CD14-positive monocyte (primary cell): ENCODE measurements around the gene RC3H2. TPM values are rescaled to one million over a fixed set of nuclear protein-coding genes. Genes with fewer than 3 reads are reported as not detected.
A peak's percentile ranks its signal among the peaks of the same experiment; 100 is the strongest.
"Not testable (repeated sequence)": the region's sequence is repeated elsewhere in the genome, so short reads cannot be mapped to it uniquely, and the experiment has no call there.

Source experiments
- DNase-seq, 3 donors: peaks; one replicate each; pipeline ENCODE4 v3.0.0-alpha.2; 2011 to 2022
- H2AFZ ChIP-seq: 2 replicates; pipeline ENCODE4 v1.6.0; 2012; ENCODE audit warnings: mild to moderate bottlenecking, low read depth, low read length, inconsistent platforms; ENCODE audit not compliant: insufficient read depth, poor library complexity, severe bottlenecking
- H3K27ac ChIP-seq, 2 donors: 1 replicate in 1 of 2; 2 replicates in 1 of 2; pipeline ENCODE4 v1.5.1; 2012 to 2013; ENCODE audit warnings: low read length in 2 of 2, control low read depth in 1 of 2, inconsistent platforms in 1 of 2, low read depth in 1 of 2, mild to moderate bottlenecking in 1 of 2
- H3K27me3 ChIP-seq, 2 donors: one replicate each; pipeline versions ENCODE4 v1.6.0 to v1.6.1; 2011 to 2013; ENCODE audit warnings: low read length in 2 of 2; ENCODE audit not compliant: control insufficient read depth in 2 of 2, insufficient read depth in 2 of 2
- H3K36me3 ChIP-seq, 2 donors: replicated peaks in 1 of 2; 1 replicate in 1 of 2; 2 replicates in 1 of 2; pipeline versions ENCODE4 v1.5.1 to v1.6.1; 2012 to 2013; ENCODE audit warnings: low read length in 2 of 2, control low read depth in 1 of 2, inconsistent platforms in 1 of 2, mild to moderate bottlenecking in 1 of 2; ENCODE audit not compliant: insufficient read depth in 2 of 2, control insufficient read depth in 1 of 2
- H3K4me1 ChIP-seq, 2 donors: 1 replicate in 1 of 2; 2 replicates in 1 of 2; pipeline versions ENCODE4 v1.5.1 to v1.6.1; 2012 to 2013; ENCODE audit warnings: low read length in 2 of 2, control low read depth in 1 of 2, inconsistent platforms in 1 of 2, mild to moderate bottlenecking in 1 of 2, moderate library complexity in 1 of 2; ENCODE audit not compliant: insufficient read depth in 2 of 2, control insufficient read depth in 1 of 2
- H3K4me2 ChIP-seq: replicated peaks from 2 replicates; pipeline ENCODE3; 2012; ENCODE audit warnings: low read length, moderate library complexity, mild to moderate bottlenecking; ENCODE audit not compliant: poor library complexity, severe bottlenecking; ENCODE audit errors: extremely low read depth
- H3K4me3 ChIP-seq, 3 experiments: fragments of 200-600 bp in 1 of 3; sonication (generic) in 1 of 3; replicated peaks in 1 of 3; 1 replicate in 2 of 3; 2 replicates in 1 of 3; pipeline ENCODE4 v1.5.1; 2011 to 2013; ENCODE audit warnings: low read length in 3 of 3, mild to moderate bottlenecking in 3 of 3, control low read depth in 2 of 3, low read depth in 2 of 3, inconsistent platforms in 1 of 3, moderate library complexity in 1 of 3
- H3K79me2 ChIP-seq: 2 replicates; pipeline ENCODE4 v1.6.0; 2012; ENCODE audit warnings: mild to moderate bottlenecking, control low read depth, inconsistent platforms, low read length, moderate library complexity; ENCODE audit not compliant: insufficient read depth
- H3K9ac ChIP-seq: 2 replicates; pipeline ENCODE4 v1.6.0; 2017; ENCODE audit warnings: low read length, mild to moderate bottlenecking; ENCODE audit not compliant: insufficient read depth, poor library complexity, severe bottlenecking
- H3K9me3 ChIP-seq, 2 donors: replicated peaks in 1 of 2; 1 replicate in 1 of 2; 2 replicates in 1 of 2; pipeline versions ENCODE4 v1.5.1 to v1.6.1; 2012 to 2013; ENCODE audit warnings: low read length in 2 of 2, control low read depth in 1 of 2; ENCODE audit not compliant: control insufficient read depth in 1 of 2, insufficient read depth in 1 of 2
- H4K20me1 ChIP-seq: 2 replicates; pipeline ENCODE4 v1.6.0; 2012; ENCODE audit warnings: mild to moderate bottlenecking, low read length, control low read depth, moderate library complexity; ENCODE audit not compliant: insufficient read depth
- H3K27ac Mint-ChIP-seq, 7 donors: one replicate each; pipeline ENCODE4 v1.8.0; 2020; ENCODE audit warnings: mild to moderate bottlenecking in 7 of 7, mixed read lengths in 7 of 7, moderate library complexity in 6 of 7, inconsistent platforms in 2 of 7
- H3K27me3 Mint-ChIP-seq, 3 donors: one replicate each; pipeline ENCODE4 v1.8.0; 2021 to 2022; ENCODE audit warnings: low read depth in 3 of 3, mild to moderate bottlenecking in 3 of 3, mixed read lengths in 3 of 3, moderate library complexity in 3 of 3, inconsistent platforms in 1 of 3
- H3K36me3 Mint-ChIP-seq, 2 donors: one replicate each; pipeline ENCODE4 v1.8.0; 2020; ENCODE audit warnings: mixed read lengths in 2 of 2, inconsistent platforms in 1 of 2, mild to moderate bottlenecking in 1 of 2
- H3K4me1 Mint-ChIP-seq: one replicate; pipeline ENCODE4 v1.8.0; 2020; ENCODE audit warnings: mild to moderate bottlenecking, mixed read lengths
- H3K4me3 Mint-ChIP-seq, 2 donors: one replicate each; pipeline ENCODE4 v1.8.0; 2020; ENCODE audit warnings: mild to moderate bottlenecking in 2 of 2, mixed read lengths in 2 of 2, moderate library complexity in 1 of 2
- H3K9me3 Mint-ChIP-seq, 7 donors: one replicate each; pipeline ENCODE4 v1.8.0; 2020 to 2022; ENCODE audit warnings: mixed read lengths in 7 of 7, mild to moderate bottlenecking in 6 of 7, moderate library complexity in 6 of 7, inconsistent platforms in 2 of 7
- WGBS: methylation state at CpG from one replicate; pipeline ENCODE4 v1.1.5; 2013; ENCODE audit warnings: missing lambda C conversion rate; ENCODE audit not compliant: insufficient coverage; 5-methylcytosine and 5-hydroxymethylcytosine counted together
- intact Hi-C, 2 donors: fragments of 100-400 bp; cut with micrococcal nuclease; formaldehyde crosslinking; loops; one replicate each; pipeline versions ENCODE4 v1.15.0 to v1.15.1; 2023
- polyA plus RNA-seq, 3 donors: library from polyadenylated mRNA; depleted of rRNA in 1 of 3; unstranded in 2 of 3; stranded (reverse) in 1 of 3; fragments of 300-500 nt in 2 of 3; fragments of >200 nt in 1 of 3; fragmentation: Illumina TruSeq in 2 of 3; gene quantifications; 1 replicate in 2 of 3; 2 replicates in 1 of 3; pipeline ENCODE4 v1.2.3, GENCODE V29; 2012 to 2021
- TF ChIP-seq, protein P1 (sequence below): fragments of 200-600 bp; IDR thresholded peaks from one replicate; pipeline ENCODE4 v1.8.0; 2022; ENCODE audit warnings: antibody characterized with exemption, mild to moderate bottlenecking

Gene RC3H2
- polyA plus RNA-seq, 3 donors, result 11.3 to 24.6 (median 11.8) TPM

DNA sequence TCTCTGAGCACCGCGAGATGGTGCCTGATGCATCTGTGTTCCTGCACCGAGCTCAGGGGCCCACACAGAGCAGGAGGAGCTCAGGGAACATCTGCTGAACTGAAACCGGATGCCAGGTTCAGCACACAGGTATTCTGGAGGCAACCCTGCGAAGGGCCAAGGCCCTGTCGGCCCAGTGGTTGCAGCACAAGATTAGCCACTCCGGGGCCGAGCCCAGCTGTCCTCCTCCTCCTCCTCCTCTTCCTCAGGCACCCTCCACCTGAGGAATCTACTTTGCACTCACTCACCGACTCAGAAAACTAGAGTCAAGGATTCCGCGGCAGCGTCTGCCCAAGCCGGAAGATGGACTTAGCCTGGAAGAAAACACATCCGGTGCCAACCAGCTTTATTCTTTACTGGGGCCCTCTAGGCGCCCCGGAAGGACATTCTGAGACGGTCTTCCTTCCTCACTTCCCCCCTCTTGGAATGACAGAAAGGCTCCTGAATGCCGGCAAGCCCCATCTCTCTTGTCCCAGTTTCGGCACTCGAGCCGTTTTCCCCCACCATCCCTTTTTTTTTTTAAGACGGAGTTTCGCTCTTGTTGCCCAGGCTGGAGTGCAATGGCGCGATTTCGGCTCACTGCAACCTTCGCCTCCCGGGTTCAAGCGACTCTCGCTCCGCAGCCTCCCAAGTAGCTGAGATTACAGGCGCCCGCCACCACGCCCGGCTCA lies 8.0 kb upstream of the RC3H2 start, which contains the start of gene ZBTB6:
ZBTB6 (minus strand) TSS at position 360 of the 710 bp plus-strand sequence. CDS start 1,251 bp downstream, outside the sequence.
- Histone ChIP-seq H3K4me3 (peak within 1 kb of the TSS; percentile 70 to 99 (median 86)), H3K27me3 (no peaks in the 10 kb centered on the region), H4K20me1 (peaks cover 7% of the 10 kb centered on the region), H3K36me3 (peaks cover 23 to 41% of the 10 kb centered on the region in 2 donors), H3K9ac (peak within 1 kb of the TSS; percentile 85), H3K79me2 (peaks cover 40% of the 10 kb centered on the region), H3K4me1 (peaks cover 13 to 18% of the 10 kb centered on the region in 2 donors), H2AFZ (peak within 1 kb of the TSS; percentile 96), H3K27ac (peak within 1 kb of the TSS; percentile 90 to 95), H3K9me3 (no peaks in the 10 kb centered on the region), H3K4me2 (peak within 1 kb of the TSS; percentile 88)
- Mint-ChIP-seq H3K27ac (peak within 1 kb of the TSS; percentile 87 to 98 (median 97)), H3K27me3 (peaks cover 0 to 2% (median 0%) of the 10 kb centered on the region in 3 donors), H3K9me3 (no peaks in the 10 kb centered on the region), H3K4me3 (peak within 1 kb of the TSS; percentile 98), H3K36me3 (peaks cover 22 to 30% of the 10 kb centered on the region in 2 donors), H3K4me1 (peaks cover 13% of the 10 kb centered on the region)
- intact Hi-C loops, result no loop called here
- WGBS, result under 1% methylated on average over 31 of the region's 35 CpGs
- TF ChIP-seq, protein P1, sequence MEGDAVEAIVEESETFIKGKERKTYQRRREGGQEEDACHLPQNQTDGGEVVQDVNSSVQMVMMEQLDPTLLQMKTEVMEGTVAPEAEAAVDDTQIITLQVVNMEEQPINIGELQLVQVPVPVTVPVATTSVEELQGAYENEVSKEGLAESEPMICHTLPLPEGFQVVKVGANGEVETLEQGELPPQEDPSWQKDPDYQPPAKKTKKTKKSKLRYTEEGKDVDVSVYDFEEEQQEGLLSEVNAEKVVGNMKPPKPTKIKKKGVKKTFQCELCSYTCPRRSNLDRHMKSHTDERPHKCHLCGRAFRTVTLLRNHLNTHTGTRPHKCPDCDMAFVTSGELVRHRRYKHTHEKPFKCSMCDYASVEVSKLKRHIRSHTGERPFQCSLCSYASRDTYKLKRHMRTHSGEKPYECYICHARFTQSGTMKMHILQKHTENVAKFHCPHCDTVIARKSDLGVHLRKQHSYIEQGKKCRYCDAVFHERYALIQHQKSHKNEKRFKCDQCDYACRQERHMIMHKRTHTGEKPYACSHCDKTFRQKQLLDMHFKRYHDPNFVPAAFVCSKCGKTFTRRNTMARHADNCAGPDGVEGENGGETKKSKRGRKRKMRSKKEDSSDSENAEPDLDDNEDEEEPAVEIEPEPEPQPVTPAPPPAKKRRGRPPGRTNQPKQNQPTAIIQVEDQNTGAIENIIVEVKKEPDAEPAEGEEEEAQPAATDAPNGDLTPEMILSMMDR, result no peak
- peak; percentile 49 to 86 (median 79) for DNase-seq

DNA sequence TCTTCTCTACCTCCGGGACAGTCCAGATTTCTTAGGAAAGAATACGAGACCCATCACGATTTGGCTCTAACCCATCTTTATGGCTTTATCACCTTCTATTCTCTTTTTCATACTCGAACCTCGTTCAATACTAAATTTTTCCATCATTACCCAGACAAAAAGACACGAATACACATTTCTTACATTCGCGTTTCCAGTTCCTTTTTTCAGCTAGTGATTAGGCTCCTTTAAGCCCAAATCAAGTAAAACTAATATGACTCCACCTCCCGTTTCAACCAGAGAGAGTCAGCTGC lies 7.5 kb upstream of the RC3H2 start:
- intact Hi-C loops, result no loop called here
- TF ChIP-seq, protein P1, result no peak
- H3K27ac Mint-ChIP-seq, result peak overlapping the region; percentile 87 to 98 (median 97)
- Histone ChIP-seq H2AFZ (peak overlapping the region; percentile 96), H4K20me1 (peaks cover 7% of the 10 kb centered on the region), H3K27me3 (no peaks in the 10 kb centered on the region), H3K4me3 (peak overlapping the region; percentile 70 to 99 (median 86)), H3K79me2 (peaks cover 40% of the 10 kb centered on the region), H3K36me3 (peaks cover 20 to 36% of the 10 kb centered on the region in 2 donors), H3K27ac (peak overlapping the region; percentile 90 to 95), H3K4me1 (peaks cover 13 to 18% of the 10 kb centered on the region in 2 donors), H3K9me3 (no peaks in the 10 kb centered on the region), H3K4me2 (peak overlapping the region; percentile 88), H3K9ac (peak overlapping the region; percentile 85)
- peaks cover 26 to 32% of the 10 kb centered on the region in 2 donors for H3K36me3 Mint-ChIP-seq
- H3K4me1 Mint-ChIP-seq, result peaks cover 13% of the 10 kb centered on the region
- H3K4me3 Mint-ChIP-seq, result peak overlapping the region; percentile 98
- no peaks in the 10 kb centered on the region for H3K9me3 Mint-ChIP-seq
- peak in 1 of 3 donors; percentile 43 for DNase-seq
- peaks cover 0 to 2% (median 0%) of the 10 kb centered on the region in 3 donors for H3K27me3 Mint-ChIP-seq
- 3% methylated on average over 9 of the region's 9 CpGs for WGBS

DNA sequence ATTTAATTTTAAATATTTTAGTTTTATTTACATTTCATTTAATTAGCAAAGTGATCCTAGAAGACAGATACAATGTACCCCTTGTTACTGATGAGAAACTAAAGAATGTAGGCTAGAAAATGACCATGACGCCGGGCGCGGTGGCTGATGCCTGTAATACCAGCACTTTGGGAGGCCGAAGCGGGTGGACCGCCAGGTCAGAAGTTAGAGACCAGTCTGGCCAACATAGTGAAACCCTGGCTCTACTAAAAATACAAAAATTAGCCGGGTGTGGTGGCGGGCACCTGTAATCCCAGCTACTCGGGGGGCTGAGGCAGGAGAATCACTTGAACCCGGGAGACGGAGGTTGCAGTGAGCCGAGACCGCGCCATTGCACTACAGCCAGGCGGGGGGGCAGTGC lies 963 bp upstream of the RC3H2 start:
- H2AFZ ChIP-seq, H3K27ac Mint-ChIP-seq: not testable (repeated sequence)
- H3K79me2 ChIP-seq, result peaks cover 50% of the 10 kb centered on the region

More for the DNA sequence above, 963 bp upstream of the RC3H2 start:
- H3K9ac ChIP-seq, H3K9me3 Mint-ChIP-seq, H3K27me3 ChIP-seq, H3K27ac ChIP-seq, H3K4me2 ChIP-seq, H3K4me3 Mint-ChIP-seq, H3K27me3 Mint-ChIP-seq, H4K20me1 ChIP-seq, H3K9me3 ChIP-seq, H3K4me3 ChIP-seq, DNase-seq: not testable (repeated sequence)
- H3K36me3 ChIP-seq, result peaks cover 12 to 27% of the 10 kb centered on the region in 2 donors
- WGBS, result 95% methylated on average over 13 of the region's 16 CpGs
- peaks cover 18 to 25% of the 10 kb centered on the region in 2 donors for H3K36me3 Mint-ChIP-seq
- peaks cover 19 to 25% of the 10 kb centered on the region in 2 donors for H3K4me1 ChIP-seq
- peaks cover 16% of the 10 kb centered on the region for H3K4me1 Mint-ChIP-seq
- intact Hi-C loops, result loop anchor here in 1 of 2 donors (5.0 to 10.0 kb wide), 3 partner anchors 89 to 809 kb away; partner anchors contain the start of genes MRRF and RBM18
